Measurements from ENCODE around the gene KLHL12.

Gene KLHL12

GRCh38 chr1:202966006-202966898 lies 39.2 kb upstream of the KLHL12 start:
- FAIRE-seq (no peak), DNase-seq (ENCODE audit: insufficient read length, low spot score) (no peak)
- TF ChIP-seq CTCF (IDR thresholded peaks at IDR 0.05; ENCODE audit: insufficient read depth, missing control alignments): no peak

GRCh38 chr1:202965422-202965821 lies 38.4 kb upstream of the KLHL12 start:
- FAIRE-seq (no peak), DNase-seq (ENCODE audit: insufficient read length, low spot score) (no peak)
- TF ChIP-seq CTCF (IDR thresholded peaks at IDR 0.05; ENCODE audit: insufficient read depth, missing control alignments): no peak

- TF ChIP-seq CTCF (IDR thresholded peaks at IDR 0.05; ENCODE audit: insufficient read depth, missing control alignments): no peak
- no peak for FAIRE-seq
- DNase-seq (ENCODE audit: insufficient read length, low spot score): no peak
These were observed 37.9 kb upstream of the KLHL12 start for GRCh38 chr1:202964791-202965410.

- no peak for FAIRE-seq
- no peak for TF ChIP-seq CTCF (IDR thresholded peaks at IDR 0.05; ENCODE audit: insufficient read depth, missing control alignments)
- no peak for DNase-seq (ENCODE audit: insufficient read length, low spot score)
These were observed 34.3 kb upstream of the KLHL12 start for GRCh38 chr1:202961220-202961880.

GRCh38 chr1:202959276-202959620 lies 32.2 kb upstream of the KLHL12 start:
- DNase-seq (ENCODE audit: insufficient read length, low spot score) (no peak), FAIRE-seq (no peak)
- TF ChIP-seq CTCF (IDR thresholded peaks at IDR 0.05; ENCODE audit: insufficient read depth, missing control alignments): no peak

GRCh38 chr1:202958544-202959275 lies 31.7 kb upstream of the KLHL12 start:
- FAIRE-seq: no peak
- DNase-seq (ENCODE audit: insufficient read length, low spot score): no peak
- no peak for TF ChIP-seq CTCF (IDR thresholded peaks at IDR 0.05; ENCODE audit: insufficient read depth, missing control alignments)

All from D721Med (cell line).